NCI-H187 (cell line): ENCODE measurements around the gene LHFPL3.
"Not testable (repeated sequence)": the region's sequence is repeated elsewhere in the genome, so short reads cannot be mapped to it uniquely, and the experiment has no call there.

Experiments used
- DNase-seq, 2 experiments: peaks; one replicate each; lab custom pipeline; 2025; lab: John Stamatoyannopoulos, UW

LHFPL3 gene

GRCh38 chr7:104482362-104483037 is 154.1 kb downstream of the LHFPL3 start:
- DNase-seq = peak; percentile 60 to 78

GRCh38 chr7:104486931-104487330 is 158.5 kb downstream of the LHFPL3 start:
- DNase-seq = no peak

- no peak for DNase-seq
Observed at GRCh38 chr7:104487642-104488041, 159.2 kb downstream of the LHFPL3 start.

- no peak for DNase-seq
Observed at GRCh38 chr7:104497379-104497967, 169.1 kb downstream of the LHFPL3 start.

- DNase-seq = no peak
Observed at GRCh38 chr7:104499975-104500374, 171.6 kb downstream of the LHFPL3 start.

- no peak for DNase-seq
Observed at GRCh38 chr7:104509874-104510273, 181.5 kb downstream of the LHFPL3 start.

GRCh38 chr7:104524853-104525252 is 196.4 kb downstream of the LHFPL3 start:
- DNase-seq = no peak

- DNase-seq = no peak
Observed at GRCh38 chr7:104528142-104528541, 199.7 kb downstream of the LHFPL3 start.

GRCh38 chr7:104529567-104529966 is 201.2 kb downstream of the LHFPL3 start:
- DNase-seq = no peak

- DNase-seq = peak; percentile 39 to 68
Observed at GRCh38 chr7:104530251-104530650, 201.8 kb downstream of the LHFPL3 start.

GRCh38 chr7:104534149-104534548 is 205.7 kb downstream of the LHFPL3 start:
- no peak for DNase-seq

GRCh38 chr7:104535841-104536240 is 207.4 kb downstream of the LHFPL3 start:
- no peak for DNase-seq

- DNase-seq = no peak
Observed at GRCh38 chr7:104536956-104537355, 208.6 kb downstream of the LHFPL3 start.

GRCh38 chr7:104538152-104538551 is 209.7 kb downstream of the LHFPL3 start:
- no peak for DNase-seq

- DNase-seq = no peak
Observed at GRCh38 chr7:104541897-104542296, 213.5 kb downstream of the LHFPL3 start.

GRCh38 chr7:104548861-104549260 is 220.5 kb downstream of the LHFPL3 start:
- DNase-seq = no peak

GRCh38 chr7:104550362-104550761 is 222.0 kb downstream of the LHFPL3 start:
- no peak for DNase-seq

- no peak for DNase-seq
Observed at GRCh38 chr7:104551226-104551625, 222.8 kb downstream of the LHFPL3 start.

GRCh38 chr7:104552102-104552501 is 223.7 kb downstream of the LHFPL3 start:
- no peak for DNase-seq

GRCh38 chr7:104553074-104553473 is 224.7 kb downstream of the LHFPL3 start:
- DNase-seq = no peak

GRCh38 chr7:104563350-104563901 is 235.0 kb downstream of the LHFPL3 start:
- not testable (repeated sequence) for DNase-seq

GRCh38 chr7:104569751-104570150 is 241.3 kb downstream of the LHFPL3 start:
- no peak for DNase-seq

GRCh38 chr7:104572554-104572953 is 244.2 kb downstream of the LHFPL3 start:
- DNase-seq = no peak

GRCh38 chr7:104584620-104585019 is 256.2 kb downstream of the LHFPL3 start:
- DNase-seq = no peak
